Gastrocnemius medialis (tissue), 4 donors: ENCODE measurements around the gene COL6A2.

ENCODE experiments used
- CTCF ChIP-seq, 5 experiments: fragments of 450-650 bp in 3 of 5; fragments of 200-600 bp in 2 of 5; sonication (generic) in 2 of 5; IDR thresholded peaks in 4 of 5; conservative IDR thresholded peaks in 1 of 5; 1 replicate in 4 of 5; 2 replicates in 1 of 5; pipeline ENCODE4 v1.5.1; 2016 to 2019; ENCODE audit warnings: antibody characterized with exemption in 5 of 5, mild to moderate bottlenecking in 3 of 5, moderate library complexity in 3 of 5
- POLR2A ChIP-seq, 2 donors: fragments of 450-650 bp; IDR thresholded peaks; one replicate each; pipeline ENCODE4 v1.6.1; 2017; ENCODE audit warnings: antibody characterized with exemption in 2 of 2, mild to moderate bottlenecking in 2 of 2, moderate library complexity in 2 of 2

- TF ChIP-seq POLR2A (IDR thresholded peaks at IDR 0.05) (no peak), CTCF (IDR thresholded peaks at IDR 0.05 in 4 of 5, conservative IDR thresholded peaks at IDR 0.05 in 1 of 5) (no peak)
Observed at GRCh38 chr21:46122237-46122671, 24.3 kb downstream of the COL6A2 start.
